Lower leg skin (tissue), 4 donors: ENCODE results near the gene LRRC9. TPM values are rescaled to one million over a fixed set of nuclear protein-coding genes. Genes with fewer than 3 reads are reported as not detected.

ENCODE experiments used
- DNase-seq, 2 donors: peaks; one replicate each; pipeline ENCODE4 v3.0.0-alpha.2; 2019; ENCODE audit warnings: low spot score in 2 of 2
- H3K4me3 ChIP-seq: fragments of 200-600 bp; sonication (generic); 2 replicates; pipeline ENCODE4 v1.5.1; 2017; ENCODE audit warnings: mild to moderate bottlenecking, low read depth; ENCODE audit not compliant: poor library complexity, severe bottlenecking
- POLR2A ChIP-seq, 2 donors: fragments of 450-650 bp; IDR thresholded peaks; one replicate each; pipeline ENCODE4 v1.6.1; 2016 to 2017; ENCODE audit warnings: antibody characterized with exemption in 2 of 2, mild to moderate bottlenecking in 1 of 2, moderate library complexity in 1 of 2
- WGBS, 2 donors: methylation state at CpG; one replicate each; pipeline ENCODE4 v1.1.5; 2018; 5-methylcytosine and 5-hydroxymethylcytosine counted together
- intact Hi-C: fragments of 100-400 bp; cut with DNase I; formaldehyde crosslinking; loops from one replicate; pipeline ENCODE4 v1.15.0; 2023; ENCODE audit warnings: low total_unique reads
- total RNA-seq, 4 donors: library from RNA; depleted of rRNA; stranded (reverse); fragments of >200 nt; gene quantifications; one replicate each; pipeline ENCODE4 v1.1.0, GENCODE V29; 2016
- TF ChIP-seq, protein P1 (sequence below), 3 donors: fragments of 450-650 bp; IDR thresholded peaks; one replicate each; pipeline ENCODE4 v1.5.1; 2016; ENCODE audit warnings: antibody characterized with exemption in 3 of 3, mild to moderate bottlenecking in 3 of 3, moderate library complexity in 2 of 3

Gene LRRC9
- total RNA-seq, 4 donors from 2014 or later, result not detected

DNA sequence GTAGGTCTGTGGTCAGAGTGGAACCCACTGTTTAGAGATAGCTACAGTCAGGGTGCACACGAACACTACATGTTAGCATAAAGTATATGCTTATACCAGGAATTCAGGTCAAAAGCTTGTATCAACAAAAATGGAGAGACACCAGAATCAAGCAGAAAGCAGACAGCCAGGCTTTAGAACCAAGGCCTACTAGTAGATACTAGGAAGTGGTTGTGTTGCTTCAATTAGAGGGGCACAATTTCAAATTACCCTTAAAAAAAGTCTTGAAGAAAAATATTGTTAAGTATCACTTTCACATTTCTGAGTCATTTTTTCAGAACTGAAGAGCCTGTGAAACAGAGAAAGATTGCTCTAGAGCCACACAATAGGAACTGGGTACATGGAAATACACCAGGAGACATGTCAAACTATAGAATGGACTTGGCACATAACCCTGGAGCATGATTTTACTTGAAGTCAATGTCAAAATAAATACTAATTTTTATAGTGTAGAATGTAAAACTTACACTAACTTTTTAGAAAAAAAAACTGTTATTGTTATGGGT is 41.6 kb downstream of the LRRC9 start:
- TF ChIP-seq, protein P1, sequence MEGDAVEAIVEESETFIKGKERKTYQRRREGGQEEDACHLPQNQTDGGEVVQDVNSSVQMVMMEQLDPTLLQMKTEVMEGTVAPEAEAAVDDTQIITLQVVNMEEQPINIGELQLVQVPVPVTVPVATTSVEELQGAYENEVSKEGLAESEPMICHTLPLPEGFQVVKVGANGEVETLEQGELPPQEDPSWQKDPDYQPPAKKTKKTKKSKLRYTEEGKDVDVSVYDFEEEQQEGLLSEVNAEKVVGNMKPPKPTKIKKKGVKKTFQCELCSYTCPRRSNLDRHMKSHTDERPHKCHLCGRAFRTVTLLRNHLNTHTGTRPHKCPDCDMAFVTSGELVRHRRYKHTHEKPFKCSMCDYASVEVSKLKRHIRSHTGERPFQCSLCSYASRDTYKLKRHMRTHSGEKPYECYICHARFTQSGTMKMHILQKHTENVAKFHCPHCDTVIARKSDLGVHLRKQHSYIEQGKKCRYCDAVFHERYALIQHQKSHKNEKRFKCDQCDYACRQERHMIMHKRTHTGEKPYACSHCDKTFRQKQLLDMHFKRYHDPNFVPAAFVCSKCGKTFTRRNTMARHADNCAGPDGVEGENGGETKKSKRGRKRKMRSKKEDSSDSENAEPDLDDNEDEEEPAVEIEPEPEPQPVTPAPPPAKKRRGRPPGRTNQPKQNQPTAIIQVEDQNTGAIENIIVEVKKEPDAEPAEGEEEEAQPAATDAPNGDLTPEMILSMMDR (IDR thresholded peaks at IDR 0.05), result no peak
- TF ChIP-seq POLR2A (IDR thresholded peaks at IDR 0.05), result no peak
- no peak for DNase-seq
- WGBS, 2 donors, result 95 to 97% methylated on average over 1 of the region's 1 CpG
- intact Hi-C loops, result loop anchor here (10.0 kb wide), 1 partner anchor 223 kb away; no protein-coding TSS in a partner anchor
- H3K4me3 ChIP-seq, result no peak overlapping the region

DNA sequence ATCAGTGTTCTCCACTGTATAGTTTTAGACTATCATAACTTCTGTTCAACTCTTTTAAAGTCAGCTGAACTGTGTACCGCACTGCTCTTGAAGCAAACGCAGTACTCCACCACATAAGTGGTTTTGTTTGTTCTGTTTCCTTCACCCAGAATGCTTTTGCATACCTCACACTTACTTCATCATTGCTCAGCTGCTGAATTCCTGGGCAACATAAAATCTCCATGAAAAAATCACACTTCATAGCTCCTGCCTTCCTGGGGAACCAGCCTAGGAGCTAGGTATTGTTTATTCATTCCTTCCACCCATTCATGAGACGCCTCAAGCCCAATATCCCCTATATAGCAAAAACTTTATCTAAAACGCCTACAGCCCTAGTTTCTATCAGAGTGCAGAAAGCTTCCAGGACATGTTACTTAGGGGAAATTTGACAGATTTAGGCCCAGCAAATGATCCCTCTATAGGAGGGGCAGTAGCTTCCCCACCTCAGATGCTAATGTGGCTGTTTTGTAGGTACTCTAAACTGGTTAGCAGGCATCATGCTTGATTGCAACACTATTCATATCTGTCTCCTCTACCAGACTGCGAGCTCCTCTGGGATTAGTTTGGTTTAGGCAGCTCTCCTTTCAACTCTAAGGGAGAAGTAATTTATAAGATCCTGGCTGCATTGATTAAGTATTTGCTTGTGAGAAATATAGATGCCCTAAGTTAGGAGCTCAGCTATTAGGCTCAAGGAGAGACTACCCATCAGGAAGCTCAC is 44.5 kb downstream of the LRRC9 start:
- 71 to 73% methylated on average over 5 of the region's 5 CpGs for WGBS, 2 donors
- intact Hi-C loops, result loop anchor here (10.0 kb wide), 1 partner anchor 220 kb away; no protein-coding TSS in a partner anchor
- DNase-seq, result no peak

DNA sequence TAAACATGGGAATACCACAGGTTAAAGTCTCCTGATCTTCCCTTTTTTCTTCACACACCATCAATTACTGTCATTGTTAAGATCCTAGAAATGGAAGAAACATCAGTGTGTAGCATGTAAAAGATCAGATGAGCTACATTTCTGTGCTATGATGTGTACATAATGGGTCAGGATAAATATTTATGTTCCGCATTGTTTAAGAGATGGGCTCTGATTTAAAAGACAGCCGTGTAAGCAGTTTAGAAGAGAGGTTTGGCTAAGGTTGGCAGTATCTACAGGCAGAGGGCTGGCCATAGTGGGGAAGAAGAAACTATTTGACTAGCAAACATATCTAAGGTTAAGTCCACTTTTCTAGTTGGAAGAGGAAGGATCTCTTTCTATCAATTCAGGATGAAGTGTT is 49.4 kb downstream of the LRRC9 start:
- H3K4me3 ChIP-seq, result no peak overlapping the region
- DNase-seq, result no peak
- intact Hi-C loops, result loop anchor here (10.0 kb wide), 1 partner anchor 215 kb away; no protein-coding TSS in a partner anchor
- TF ChIP-seq, protein P1 (IDR thresholded peaks at IDR 0.05), result no peak
- no peak for TF ChIP-seq POLR2A (IDR thresholded peaks at IDR 0.05)
- WGBS, 2 donors, result 80 to 81% methylated on average over 2 of the region's 2 CpGs

More for the DNA sequence above, 44.5 kb downstream of the LRRC9 start:
- TF ChIP-seq, protein P1 (IDR thresholded peaks at IDR 0.05), result no peak
- no peak for TF ChIP-seq POLR2A (IDR thresholded peaks at IDR 0.05)
- no peak overlapping the region for H3K4me3 ChIP-seq

DNA sequence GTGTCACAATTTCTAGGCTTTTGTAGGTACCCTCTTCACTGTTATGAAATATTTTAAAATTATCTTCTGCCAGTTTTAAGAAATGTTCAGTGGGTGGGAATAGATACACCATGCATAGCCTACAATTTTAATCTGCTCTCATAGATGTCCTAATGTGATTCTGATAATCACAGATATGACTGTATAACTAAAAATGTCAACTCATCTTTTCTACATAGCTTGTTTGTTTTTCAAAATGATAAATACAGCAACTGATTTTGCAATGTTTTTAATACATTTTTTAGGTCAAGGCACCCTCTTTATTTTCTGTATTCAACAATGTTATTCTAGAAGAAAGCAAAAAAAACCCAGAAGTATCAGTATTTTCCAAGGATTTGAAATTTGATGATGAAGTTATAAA is 61.6 kb downstream of the LRRC9 start:
- no peak for DNase-seq
- no peak overlapping the region for H3K4me3 ChIP-seq
- no peak for TF ChIP-seq POLR2A (IDR thresholded peaks at IDR 0.05)
- intact Hi-C loops, result no loop called here

DNA sequence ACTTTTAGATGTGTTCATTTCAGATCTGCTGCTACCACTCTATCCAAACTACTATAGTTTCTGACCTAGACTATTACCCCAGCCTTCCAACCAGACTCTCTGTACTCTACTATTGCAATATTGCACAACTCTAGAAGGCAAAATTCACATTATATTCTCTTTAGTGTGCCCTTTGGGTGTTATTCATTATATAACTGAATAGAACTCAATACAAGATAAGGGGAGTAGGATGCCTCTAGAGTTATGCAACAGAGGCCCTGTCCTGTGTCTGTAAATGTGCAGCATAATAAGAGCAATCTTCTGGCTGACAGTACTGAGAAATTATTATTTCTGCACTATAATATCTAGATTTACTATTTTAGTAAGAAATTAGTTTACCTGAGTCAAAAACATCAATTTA is 63.1 kb downstream of the LRRC9 start:
- TF ChIP-seq, protein P1 (IDR thresholded peaks at IDR 0.05), result no peak
- no peak for TF ChIP-seq POLR2A (IDR thresholded peaks at IDR 0.05)
- no peak overlapping the region for H3K4me3 ChIP-seq
- DNase-seq, result no peak
- intact Hi-C loops, result no loop called here

DNA sequence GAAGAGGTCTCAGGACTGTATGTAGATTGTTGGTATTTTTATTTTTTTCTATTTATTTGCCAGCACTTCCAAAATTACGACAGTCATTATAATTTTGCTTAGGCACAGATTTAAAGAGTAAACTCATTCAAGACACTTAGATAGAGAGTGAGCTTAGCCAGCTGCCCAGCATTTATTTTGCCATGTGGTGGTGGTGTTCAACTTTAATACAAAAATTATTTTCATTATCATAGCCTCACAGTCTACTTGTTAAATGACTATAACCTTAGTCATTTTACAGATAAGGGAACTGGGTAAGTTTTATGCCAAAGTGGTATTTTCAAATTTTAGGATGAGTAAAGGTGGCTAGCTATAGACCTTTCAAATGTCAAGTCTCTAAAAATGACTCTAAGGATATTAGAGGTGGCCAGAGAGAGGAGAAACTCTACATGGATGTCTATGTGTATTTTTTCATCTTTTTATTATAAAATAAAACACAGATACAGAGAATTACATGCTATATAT is 66.7 kb downstream of the LRRC9 start:
- DNase-seq, result no peak
- WGBS, 2 donors, result 89 to 95% methylated on average over 1 of the region's 1 CpG
- TF ChIP-seq, protein P1 (IDR thresholded peaks at IDR 0.05), result no peak
- TF ChIP-seq POLR2A (IDR thresholded peaks at IDR 0.05), result no peak
- intact Hi-C loops, result no loop called here
- H3K4me3 ChIP-seq, result no peak overlapping the region
